Measurements from ENCODE around the gene FAM120A. TPM values are rescaled to one million over a fixed set of nuclear protein-coding genes. Genes with fewer than 3 reads are reported as not detected.

Gene FAM120A
- total RNA-seq, 6 experiments from 2014 or later: 61.9 to 92.1 (median 76.0) TPM

- Histone ChIP-seq H3K9me3 (no peaks in the 10 kb centered on the region), H3K27me3 (no peaks in the 10 kb centered on the region), H3K27ac (no peak overlapping the region), H3K4me3 (no peak overlapping the region), H3K4me1 (no peaks in the 10 kb centered on the region), H3K36me3 (no peaks in the 10 kb centered on the region)
- intact Hi-C loops (cut with DNase I): no loop called here
- WGBS (ENCODE audit: insufficient coverage, low coverage, low lambda C conversion rate, missing lambda C conversion rate): 72% methylated on average over 4 of the region's 4 CpGs
- ATAC-seq (no peak), DNase-seq (no peak)
- TF ChIP-seq CTCF (IDR thresholded peaks at IDR 0.05) (no peak), POLR2A (IDR thresholded peaks at IDR 0.05) (no peak)
Observed at GRCh38 chr9:93601063-93601462, 149.6 kb downstream of the FAM120A start.

GRCh38 chr9:93601666-93602065 lies 150.2 kb downstream of the FAM120A start:
- DNase-seq: no peak
- no peaks in the 10 kb centered on the region for H3K36me3 ChIP-seq
- no peak for ATAC-seq
- H3K27ac ChIP-seq: no peak overlapping the region
- H3K27me3 ChIP-seq: no peaks in the 10 kb centered on the region
- H3K4me1 ChIP-seq: no peaks in the 10 kb centered on the region
- no peak overlapping the region for H3K4me3 ChIP-seq
- 100% methylated on average over 2 of the region's 5 CpGs for WGBS (ENCODE audit: insufficient coverage, low coverage, low lambda C conversion rate, missing lambda C conversion rate)
- TF ChIP-seq POLR2A (IDR thresholded peaks at IDR 0.05) (no peak), CTCF (IDR thresholded peaks at IDR 0.05) (no peak)
- H3K9me3 ChIP-seq: no peaks in the 10 kb centered on the region
- intact Hi-C loops (cut with DNase I): no loop called here

- intact Hi-C loops (cut with DNase I): no loop called here
- 100% methylated on average over 3 of the region's 15 CpGs for WGBS (ENCODE audit: insufficient coverage, low coverage, low lambda C conversion rate, missing lambda C conversion rate)
- DNase-seq: no peak
Observed at GRCh38 chr9:93603011-93603410, 151.5 kb downstream of the FAM120A start.

GRCh38 chr9:93603906-93604326 lies 152.4 kb downstream of the FAM120A start:
- Histone ChIP-seq H3K4me1 (no peaks in the 10 kb centered on the region), H3K4me3 (no peak overlapping the region), H3K36me3 (no peaks in the 10 kb centered on the region), H3K27ac (no peak overlapping the region), H3K27me3 (no peaks in the 10 kb centered on the region), H3K9me3 (no peaks in the 10 kb centered on the region)
- TF ChIP-seq POLR2A (IDR thresholded peaks at IDR 0.05) (no peak), CTCF (IDR thresholded peaks at IDR 0.05) (no peak)
- intact Hi-C loops (cut with DNase I): no loop called here
- ATAC-seq (no peak), DNase-seq (no peak)
- WGBS (ENCODE audit: insufficient coverage, low coverage, low lambda C conversion rate, missing lambda C conversion rate): 77% methylated on average over 4 of the region's 4 CpGs

More at GRCh38 chr9:93603011-93603410, 151.5 kb downstream of the FAM120A start:
- no peaks in the 10 kb centered on the region for H3K36me3 ChIP-seq
- no peak overlapping the region for H3K4me3 ChIP-seq
- no peak overlapping the region for H3K27ac ChIP-seq
- ATAC-seq: no peak
- H3K4me1 ChIP-seq: no peaks in the 10 kb centered on the region
- no peaks in the 10 kb centered on the region for H3K27me3 ChIP-seq
- TF ChIP-seq POLR2A (IDR thresholded peaks at IDR 0.05) (no peak), CTCF (IDR thresholded peaks at IDR 0.05) (no peak)
- no peaks in the 10 kb centered on the region for H3K9me3 ChIP-seq

GRCh38 chr9:93606187-93606586 lies 154.7 kb downstream of the FAM120A start:
- no peak for TF ChIP-seq POLR2A (IDR thresholded peaks at IDR 0.05)
- TF ChIP-seq CTCF (IDR thresholded peaks at IDR 0.05): no peak
- intact Hi-C loops (cut with DNase I): no loop called here
- ATAC-seq (no peak), DNase-seq (no peak)
- H3K4me3 ChIP-seq: no peak overlapping the region
- peaks cover 0 to 5% (median 0%) of the 10 kb centered on the region in 4 donors for H3K9me3 ChIP-seq
- H3K27me3 ChIP-seq: no peaks in the 10 kb centered on the region
- H3K36me3 ChIP-seq: no peaks in the 10 kb centered on the region
- H3K27ac ChIP-seq: no peak overlapping the region
- 79% methylated on average over 2 of the region's 3 CpGs for WGBS (ENCODE audit: insufficient coverage, low coverage, low lambda C conversion rate, missing lambda C conversion rate)
- no peaks in the 10 kb centered on the region for H3K4me1 ChIP-seq
